Measurements from ENCODE around the gene ALPG.
"Not testable (repeated sequence)": the region's sequence is repeated elsewhere in the genome, so short reads cannot be mapped to it uniquely, and the experiment has no call there.

Gene ALPG

DNA sequence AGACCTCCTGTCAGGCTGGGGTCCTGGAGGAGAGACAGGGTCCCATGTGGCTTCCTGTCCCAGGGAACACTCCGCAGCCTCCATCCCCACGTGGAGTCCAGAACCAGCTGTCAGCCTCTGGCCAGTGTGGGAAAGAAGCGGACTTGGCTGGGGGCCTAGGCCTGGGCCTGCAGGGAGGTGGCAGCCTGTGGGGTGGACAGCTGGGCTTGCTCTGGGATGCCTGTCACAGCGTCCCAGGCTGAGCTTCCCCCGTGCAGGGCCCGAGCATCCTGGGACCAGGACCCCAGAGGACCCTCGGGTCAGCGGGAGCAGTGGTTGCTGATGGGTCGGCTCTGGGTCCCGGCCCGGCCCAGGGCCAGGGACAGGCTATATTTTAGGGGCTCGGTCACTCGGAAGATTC is 35.8 kb downstream of the ALPG start:
- not testable (repeated sequence) for DNase-seq

DNA sequence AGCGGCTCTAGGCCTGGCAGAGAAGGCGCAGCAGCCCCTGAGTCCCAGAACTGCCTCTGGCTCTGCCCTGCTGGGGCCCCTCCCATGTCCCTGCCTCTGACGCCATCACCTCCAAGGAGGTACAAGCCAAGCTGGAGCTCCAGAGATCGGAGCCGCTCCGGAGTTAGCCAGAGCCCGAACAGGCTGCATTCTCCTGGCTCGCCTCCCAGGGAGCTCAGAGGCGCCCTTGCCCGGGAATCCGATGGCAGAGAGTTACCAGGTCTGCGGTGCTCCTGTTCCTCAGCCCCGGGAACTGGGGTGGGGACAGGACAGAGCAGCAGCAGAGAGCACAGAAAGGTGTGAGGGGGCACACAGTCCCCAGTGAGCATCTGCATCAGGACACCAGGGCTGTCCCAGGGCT is 36.4 kb downstream of the ALPG start:
- not testable (repeated sequence) for DNase-seq

DNA sequence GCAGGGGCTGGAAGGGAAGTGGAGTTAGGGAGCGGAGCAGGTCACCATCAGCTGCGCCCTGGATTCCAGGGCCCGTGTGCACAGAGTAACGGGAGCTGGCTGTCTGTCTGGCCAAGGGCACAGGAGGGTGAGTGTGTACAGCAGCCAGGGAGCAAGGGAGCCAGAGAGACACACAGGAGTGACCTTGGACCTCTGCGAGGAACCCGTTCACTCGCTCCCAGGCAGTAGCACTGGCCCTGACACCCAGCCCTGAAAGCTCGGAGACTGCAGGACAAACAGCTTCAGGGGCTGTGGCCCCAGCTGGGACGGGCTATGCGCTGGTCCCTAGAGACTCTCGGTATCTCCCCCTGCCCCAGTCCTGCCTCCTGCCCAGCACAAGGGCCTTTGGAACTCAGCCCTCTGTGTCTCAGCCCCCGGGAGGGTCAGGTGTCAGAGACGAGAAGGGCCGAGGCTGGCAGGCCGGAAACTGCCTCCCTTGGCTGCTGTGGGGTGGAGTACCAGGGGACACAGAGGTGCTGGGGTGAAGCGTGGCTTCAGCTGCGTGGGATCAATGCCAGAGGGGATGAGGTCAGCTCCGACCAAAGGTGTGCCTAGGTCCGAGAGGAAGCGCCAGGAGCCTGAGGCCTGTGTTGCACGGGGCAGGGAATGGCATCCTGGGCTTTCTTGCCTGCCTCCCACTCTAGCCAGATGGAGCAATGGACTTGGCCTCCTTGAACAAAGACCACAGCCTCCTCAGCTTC is 37.2 kb downstream of the ALPG start:
- DNase-seq: not testable (repeated sequence)

DNA sequence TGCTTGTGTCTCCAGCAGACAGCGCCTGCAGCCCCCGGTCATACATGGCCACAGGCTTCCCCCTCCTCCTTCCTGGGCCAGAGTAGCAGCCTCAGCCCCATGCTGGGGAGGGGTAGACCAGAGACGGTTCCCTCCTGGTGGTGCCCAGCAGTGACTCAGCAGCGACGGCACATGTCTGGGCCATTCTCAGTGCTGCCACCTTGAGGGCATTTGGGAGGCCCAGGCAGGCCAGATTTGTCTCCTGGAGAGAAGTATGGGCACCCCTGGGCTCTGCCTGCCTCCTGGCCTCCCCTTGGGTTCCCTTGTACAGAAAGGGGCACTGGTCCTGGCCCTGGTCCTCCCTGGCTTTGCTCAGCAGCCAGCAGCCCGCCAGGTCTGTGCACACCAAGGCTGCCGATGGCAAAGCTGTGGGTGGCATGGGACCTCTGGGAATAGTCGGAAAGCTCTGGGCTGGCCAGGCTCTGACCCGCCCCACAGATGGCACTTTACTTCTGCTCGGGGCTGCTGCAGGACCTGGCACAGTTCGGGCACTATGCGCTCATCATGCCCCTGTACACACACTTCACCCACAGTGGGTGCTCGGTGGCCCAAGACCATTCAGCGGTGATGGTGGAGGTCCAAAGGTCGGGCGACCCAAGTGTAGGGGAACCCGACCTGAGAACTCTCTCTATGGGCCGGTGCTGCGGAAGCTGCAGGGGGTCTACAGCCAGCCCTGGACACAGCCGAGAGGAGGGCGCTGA is 37.9 kb downstream of the ALPG start:
- DNase-seq: peak; percentile 86

DNA sequence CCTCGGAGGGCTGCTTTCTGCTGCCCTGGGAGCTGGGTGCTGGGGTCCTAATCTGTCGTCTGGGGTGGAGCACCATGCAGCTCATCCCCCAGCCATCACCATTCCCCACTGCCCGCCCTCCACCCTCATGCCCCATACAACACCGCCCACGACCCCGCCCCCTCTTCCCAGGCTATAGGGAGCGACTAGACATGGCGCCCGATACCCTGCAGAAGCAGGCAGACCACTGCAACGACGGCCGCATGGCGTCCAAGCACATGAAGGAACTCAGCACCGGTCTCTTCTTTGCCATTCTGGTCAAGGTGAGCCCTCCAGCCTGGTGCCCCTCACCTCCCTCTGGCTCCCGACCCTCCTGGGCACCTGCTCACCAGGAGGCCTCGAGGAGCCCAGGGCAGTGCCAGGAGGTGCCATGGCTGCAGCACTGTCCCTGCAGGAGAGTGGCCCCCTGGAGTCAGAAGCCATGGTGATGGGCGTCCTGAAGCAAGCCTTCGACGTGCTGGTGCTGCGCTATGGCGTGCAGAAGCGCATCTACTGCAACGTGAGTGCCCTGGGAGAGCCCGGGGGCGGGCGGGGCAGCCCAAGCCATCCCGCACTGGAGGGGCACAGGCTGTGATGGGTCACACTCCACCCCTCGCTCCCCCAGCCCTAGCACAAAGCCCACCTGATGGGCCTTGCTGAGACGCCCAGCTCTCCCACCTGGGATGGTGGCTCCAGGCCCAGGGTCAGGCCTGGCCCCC is 38.7 kb downstream of the ALPG start:
- DNase-seq: not testable (repeated sequence)

DNA sequence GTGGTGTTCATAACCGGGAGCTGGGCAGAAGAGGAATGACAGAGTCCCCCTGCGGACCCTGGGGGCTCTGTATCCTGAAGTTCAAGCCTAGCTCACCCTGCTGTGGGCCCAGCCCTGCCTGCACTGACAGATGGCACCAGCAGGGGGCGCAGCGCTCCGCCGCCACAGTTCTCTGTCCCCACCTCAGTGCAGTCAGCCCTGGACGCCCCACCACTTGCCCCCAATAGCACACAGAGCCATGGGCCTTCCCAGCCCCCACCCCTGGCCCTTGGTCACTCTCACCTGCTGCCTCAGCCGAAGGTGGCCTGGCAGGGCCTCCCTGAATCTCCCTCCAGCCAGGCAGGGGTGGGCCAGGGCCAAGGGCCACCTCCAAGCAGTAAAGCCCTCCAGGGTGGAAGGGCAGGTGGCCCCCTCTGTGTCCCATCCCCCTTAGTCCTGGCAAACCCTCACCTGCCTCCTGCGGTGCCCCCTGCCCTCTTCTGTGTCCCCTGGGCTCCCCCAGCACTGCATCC is 39.7 kb downstream of the ALPG start:
- not testable (repeated sequence) for DNase-seq

DNA sequence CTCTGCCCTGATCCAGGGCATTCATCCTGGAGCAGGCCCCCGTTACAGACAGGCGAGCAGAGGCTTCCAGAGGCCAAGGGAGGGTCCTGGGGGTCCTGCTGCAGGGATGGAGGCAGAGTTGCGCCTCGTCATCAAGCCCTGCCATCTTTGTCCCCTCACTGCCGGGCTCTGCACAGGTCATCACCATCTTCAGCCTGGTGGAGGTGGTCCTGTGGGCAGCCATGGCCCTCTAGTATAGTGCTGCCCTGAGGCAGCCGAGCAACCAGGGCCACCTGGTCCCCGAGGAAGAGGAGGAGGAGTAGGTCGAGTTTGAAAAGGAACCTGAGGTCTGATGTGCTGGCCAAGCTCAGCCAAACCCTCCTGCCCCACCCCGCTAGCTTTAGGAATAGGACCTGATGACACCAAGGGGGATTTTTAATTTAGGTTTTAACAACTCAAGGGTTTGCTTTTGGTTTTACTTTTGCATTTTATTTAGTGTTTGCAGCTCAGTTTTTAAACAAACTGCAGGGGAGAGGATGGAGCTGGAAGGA is 40.5 kb downstream of the ALPG start:
- no peak for DNase-seq

DNA sequence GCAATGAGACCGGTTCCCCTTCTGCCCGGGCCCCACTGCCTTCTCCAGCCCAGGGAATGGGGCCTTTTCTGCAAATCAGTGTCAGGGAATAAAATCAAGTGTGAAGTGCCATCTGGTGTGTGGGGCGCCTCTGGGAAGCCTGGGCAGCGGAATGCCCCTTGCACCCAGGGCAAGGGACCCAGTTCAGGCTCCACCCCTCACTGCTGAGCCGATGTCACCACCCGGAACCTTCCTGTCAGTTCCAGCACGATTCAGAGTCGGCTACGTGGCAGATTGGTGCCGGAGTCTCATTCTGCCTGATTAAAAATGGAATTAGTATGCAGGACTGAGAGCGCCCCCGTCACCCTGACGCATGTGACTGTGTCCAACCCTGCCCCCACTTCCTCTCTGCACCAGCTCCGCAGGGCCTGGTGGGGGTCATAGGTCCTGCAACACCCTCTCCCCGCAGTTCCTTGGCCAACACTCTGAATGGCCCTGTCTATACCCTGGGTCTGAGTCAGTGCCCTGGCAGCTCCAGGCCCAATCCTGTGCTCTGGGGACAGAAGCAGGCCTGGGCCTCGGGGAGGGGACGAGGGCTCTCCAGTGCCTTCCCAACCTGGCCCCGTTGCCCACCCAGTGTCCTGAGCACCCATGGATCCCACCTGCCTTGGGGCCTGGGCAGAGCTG is 41.1 kb downstream of the ALPG start:
- DNase-seq: no peak

DNA sequence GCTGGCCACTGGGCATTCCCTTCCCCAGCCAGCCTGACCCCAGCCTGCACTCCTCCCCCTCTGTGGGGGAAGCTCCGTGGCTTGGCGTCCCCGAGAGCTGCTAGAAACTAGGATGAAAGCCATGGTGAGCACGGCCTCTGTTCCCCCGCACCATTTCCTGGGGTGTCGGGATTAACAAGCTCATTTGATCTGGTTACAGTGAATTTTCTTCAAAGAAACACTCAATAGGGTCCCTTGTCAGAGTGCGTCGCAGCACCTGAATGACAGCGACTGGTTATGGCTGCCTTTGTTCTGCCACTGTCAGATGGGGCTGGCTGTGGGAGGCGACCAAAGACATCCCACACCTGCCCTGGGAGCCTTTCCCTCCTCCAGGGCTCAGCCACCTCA is 41.7 kb downstream of the ALPG start:
- DNase-seq: no peak

DNA sequence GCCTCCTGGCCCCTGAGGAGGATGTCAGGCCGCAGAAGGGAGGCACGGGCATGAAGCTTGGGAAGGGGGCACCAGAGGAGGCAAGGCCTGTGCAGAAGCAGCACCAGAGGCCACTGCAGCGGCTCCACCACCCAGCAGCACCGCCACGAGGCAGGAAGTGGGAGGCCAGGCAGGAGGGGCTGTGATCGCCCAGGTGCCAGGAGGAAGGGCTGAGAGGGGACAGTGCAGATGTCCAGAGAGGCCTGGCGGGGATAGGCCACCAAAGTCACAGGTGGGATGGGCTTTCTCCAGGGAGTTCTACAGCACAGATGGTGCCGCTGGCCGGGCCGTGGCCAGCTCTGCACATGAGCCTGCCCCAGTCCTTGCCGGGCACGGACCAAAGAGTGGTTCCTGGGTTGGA is 43.3 kb downstream of the ALPG start:
- no peak for DNase-seq

DNA sequence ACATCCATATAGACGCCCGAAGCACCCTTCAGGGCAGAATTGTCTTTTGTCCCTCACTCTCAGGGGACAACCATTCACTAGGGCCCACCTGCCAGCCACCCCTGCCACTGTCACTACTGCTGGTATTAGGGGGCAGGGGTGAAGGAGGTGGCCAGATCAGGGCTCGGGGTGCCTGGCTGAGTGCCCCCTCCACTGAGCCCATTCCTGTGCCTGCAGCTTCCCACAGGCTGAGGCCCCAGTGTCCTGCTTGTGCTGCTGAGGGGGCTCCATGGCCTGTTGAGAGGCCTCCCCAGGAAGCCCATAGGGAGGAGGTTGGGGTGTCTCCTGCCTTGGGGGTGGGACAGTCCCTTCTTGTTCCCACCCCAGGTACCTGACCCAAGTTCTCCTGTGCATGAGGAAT is 45.0 kb downstream of the ALPG start:
- not testable (repeated sequence) for DNase-seq

DNA sequence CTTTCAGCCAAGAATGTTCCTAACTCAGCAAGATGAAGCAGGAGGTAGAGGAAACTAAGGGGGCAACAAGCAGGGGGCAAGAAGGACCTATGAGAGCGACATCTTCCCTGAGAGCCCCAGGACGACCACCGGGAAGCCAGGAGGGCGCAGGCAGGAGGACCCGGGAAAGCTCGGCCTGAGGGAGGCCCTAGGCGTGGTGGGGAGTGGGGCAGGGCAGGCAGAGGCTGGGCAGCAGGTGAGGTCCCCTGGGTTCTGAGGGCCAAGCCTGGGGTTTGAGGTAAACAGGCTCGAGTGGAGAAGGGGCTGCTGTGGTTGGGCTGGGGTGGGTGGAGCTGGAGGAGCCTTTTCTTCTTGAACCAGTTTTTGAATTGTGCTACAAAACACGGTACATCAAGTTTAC is 48.0 kb downstream of the ALPG start:
- no peak for DNase-seq

DNA sequence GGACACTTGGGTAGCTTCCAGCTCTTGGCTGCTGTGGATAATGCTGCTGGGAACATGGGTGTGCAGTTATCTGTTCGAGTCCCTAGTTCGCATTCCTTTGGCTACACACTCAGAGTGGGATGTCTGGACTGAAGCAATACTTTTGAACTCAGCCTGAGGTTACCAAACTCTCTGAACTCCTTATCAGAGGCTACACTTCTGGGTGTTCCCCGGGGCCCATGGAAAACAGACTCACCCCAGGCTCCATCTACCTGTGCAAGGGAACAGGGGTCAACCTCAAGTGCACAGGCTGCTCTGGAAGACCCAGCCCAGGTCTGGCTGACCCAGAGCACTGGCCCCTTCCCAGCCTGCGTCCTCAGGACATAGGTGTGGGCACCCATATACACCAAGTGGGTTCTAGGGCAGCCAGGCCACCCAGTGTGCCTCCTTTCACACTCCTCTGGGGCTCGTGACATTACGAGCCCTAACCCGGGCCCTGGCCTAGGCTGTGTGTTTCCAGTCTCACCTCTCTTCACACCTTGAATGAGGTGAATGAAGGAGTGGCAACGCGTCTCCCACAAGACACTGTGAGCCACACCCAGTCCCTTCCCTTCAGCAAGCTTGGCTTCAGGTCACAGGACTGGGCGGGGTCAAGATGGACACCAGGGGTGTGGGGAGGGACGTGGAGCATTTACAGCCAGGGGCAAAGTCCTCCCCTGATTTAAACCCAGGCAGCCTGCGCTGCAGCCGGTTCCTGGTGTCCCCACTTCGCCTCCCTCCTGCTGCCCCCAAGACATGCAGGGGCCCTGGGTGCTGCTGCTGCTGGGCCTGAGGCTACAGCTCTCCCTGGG is 49.0 kb downstream of the ALPG start, which contains the start of gene ALPI:
ALPI (plus strand) TSS at position 728 of the 830 bp plus-strand sequence; CDS start at position 775, 47 bp downstream.
- no peak for DNase-seq

DNA sequence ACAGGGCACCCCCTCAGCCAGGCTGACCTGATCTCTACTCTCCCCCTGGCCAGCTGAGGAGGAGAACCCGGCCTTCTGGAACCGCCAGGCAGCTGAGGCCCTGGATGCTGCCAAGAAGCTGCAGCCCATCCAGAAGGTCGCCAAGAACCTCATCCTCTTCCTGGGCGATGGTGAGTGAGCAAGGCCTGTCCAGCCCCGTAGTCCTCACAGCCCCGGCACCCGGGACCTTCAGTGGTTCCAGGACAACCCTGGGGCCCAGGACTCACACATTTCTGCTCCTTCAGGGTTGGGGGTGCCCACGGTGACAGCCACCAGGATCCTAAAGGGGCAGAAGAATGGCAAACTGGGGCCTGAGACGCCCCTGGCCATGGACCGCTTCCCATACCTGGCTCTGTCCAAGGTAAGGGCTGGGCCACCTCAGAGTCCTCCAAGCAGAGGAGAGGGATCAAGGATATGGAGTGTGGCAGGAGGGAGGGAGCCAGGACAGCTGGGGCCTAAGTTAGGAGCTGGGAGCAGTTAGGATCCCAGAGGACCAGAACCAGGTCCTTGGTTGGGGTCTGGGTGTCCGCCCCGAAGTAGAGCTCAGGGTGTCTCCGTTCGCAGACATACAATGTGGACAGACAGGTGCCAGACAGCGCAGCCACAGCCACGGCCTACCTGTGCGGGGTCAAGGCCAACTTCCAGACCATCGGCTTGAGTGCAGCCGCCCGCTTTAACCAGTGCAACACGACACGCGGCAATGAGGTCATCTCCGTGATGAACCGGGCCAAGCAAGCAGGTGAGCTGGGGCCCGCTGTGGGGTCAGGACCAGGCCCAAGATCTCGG is 49.9 kb downstream of the ALPG start:
- DNase-seq: no peak

DNA sequence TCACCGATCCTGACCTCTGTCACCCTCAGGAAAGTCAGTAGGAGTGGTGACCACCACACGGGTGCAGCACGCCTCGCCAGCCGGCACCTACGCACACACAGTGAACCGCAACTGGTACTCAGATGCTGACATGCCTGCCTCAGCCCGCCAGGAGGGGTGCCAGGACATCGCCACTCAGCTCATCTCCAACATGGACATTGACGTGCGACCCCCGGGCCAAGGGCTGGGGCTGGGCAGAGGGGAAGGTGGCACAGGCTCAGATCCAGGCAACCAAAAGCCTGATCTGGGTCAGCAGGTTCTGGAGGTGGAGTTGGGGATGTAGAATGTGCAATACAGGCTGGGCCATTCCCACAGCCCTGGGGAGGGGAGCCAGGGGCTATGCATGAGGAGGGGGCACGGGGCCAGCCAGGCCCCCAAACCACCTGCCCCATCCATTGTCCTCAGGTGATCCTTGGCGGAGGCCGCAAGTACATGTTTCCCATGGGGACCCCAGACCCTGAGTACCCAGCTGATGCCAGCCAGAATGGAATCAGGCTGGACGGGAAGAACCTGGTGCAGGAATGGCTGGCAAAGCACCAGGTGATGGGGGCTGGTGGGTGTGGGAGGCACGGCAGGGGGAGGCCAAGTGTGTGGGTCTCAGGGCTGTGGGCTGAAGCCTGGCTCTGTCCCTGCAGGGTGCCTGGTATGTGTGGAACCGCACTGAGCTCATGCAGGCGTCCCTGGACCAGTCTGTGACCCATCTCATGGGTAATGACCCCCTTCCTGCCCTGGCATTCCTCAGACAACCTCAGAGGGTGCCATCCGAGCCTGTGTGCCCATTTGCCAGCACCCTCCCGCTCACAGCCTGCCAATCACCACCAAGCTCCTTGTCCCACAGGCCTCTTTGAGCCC is 50.7 kb downstream of the ALPG start:
- DNase-seq: no peak

DNA sequence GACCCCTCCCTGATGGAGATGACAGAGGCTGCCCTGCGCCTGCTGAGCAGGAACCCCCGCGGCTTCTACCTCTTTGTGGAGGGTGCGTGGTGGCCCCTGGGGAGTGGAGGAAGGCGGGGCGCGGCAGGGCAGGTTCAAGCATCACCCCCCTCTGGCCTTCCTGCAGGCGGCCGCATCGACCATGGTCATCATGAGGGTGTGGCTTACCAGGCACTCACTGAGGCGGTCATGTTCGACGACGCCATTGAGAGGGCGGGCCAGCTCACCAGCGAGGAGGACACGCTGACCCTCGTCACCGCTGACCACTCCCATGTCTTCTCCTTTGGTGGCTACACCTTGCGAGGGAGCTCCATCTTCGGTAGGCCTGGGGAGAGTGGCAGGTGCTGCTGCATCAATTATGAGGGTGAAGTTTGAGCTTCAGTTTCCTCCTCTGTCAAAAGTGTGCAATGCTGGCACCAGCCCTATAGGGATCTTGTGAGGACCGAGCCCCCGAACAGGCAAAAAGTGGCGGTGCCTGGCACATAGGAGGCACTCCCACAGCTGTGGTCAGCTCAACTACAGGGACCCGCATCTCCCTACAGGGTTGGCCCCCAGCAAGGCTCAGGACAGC is 51.5 kb downstream of the ALPG start:
- no peak for DNase-seq

DNA sequence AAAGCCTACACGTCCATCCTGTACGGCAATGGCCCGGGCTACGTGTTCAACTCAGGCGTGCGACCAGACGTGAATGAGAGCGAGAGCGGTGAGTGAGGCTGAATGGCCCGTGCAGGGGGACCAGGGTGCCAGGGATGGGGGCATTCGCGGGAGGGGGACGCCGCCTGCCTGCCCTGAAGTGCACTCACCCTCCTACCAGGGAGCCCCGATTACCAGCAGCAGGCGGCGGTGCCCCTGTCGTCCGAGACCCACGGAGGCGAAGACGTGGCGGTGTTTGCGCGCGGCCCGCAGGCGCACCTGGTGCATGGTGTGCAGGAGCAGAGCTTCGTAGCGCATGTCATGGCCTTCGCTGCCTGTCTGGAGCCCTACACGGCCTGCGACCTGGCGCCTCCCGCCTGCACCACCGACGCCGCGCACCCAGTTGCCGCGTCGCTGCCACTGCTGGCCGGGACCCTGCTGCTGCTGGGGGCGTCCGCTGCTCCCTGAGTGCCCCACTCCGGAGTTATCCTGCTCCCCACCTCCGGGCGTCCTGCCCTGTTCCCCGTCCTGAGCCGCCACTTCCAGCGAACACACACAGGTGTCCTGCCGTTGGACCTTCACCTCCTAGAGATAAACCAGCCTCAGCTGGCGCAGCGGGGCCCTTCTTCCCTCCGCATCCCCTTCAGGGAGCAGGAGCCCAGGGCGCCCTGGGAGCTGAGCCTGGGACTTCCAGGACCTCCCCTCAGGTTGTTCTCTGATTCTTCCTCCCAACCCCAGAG is 52.2 kb downstream of the ALPG start:
- no peak for DNase-seq

DNA sequence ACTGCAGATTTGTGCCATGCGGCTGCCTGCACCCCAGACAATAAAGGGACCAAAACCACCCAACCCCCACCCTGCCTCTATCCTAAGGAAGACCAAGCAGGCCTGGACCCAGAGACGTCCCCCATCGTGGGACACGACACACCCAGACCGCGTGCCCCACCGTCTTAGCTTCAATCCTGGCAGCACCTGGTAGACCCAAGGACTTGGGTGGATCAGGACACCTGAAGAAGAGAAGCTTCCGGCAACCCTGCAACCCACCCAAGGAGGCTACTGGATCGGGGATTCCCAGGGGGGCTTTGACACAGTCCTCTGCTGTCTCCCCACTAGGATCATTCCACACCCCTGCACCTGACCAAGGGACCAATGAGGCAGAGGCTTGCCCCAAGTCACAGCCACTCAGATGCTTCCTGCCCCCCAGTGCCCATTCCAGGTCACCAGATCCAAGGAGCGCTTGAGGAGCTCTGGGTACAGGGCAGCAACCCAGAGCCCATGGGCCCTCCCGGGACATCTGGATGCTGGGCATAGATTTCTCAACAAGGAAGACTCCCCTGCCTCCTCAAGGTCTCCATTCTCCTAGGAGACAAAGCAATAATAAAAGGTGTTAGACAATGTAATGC is 52.9 kb downstream of the ALPG start:
- no peak for DNase-seq
